ENCODE measurements around the gene SPAAR. TPM values are rescaled to one million over a fixed set of nuclear protein-coding genes. Genes with fewer than 3 reads are reported as not detected.
"Not testable (repeated sequence)": the region's sequence is repeated elsewhere in the genome, so short reads cannot be mapped to it uniquely, and the experiment has no call there.

The SPAAR gene
- total RNA-seq, 1 experiment from 2014 or later = not detected

DNA sequence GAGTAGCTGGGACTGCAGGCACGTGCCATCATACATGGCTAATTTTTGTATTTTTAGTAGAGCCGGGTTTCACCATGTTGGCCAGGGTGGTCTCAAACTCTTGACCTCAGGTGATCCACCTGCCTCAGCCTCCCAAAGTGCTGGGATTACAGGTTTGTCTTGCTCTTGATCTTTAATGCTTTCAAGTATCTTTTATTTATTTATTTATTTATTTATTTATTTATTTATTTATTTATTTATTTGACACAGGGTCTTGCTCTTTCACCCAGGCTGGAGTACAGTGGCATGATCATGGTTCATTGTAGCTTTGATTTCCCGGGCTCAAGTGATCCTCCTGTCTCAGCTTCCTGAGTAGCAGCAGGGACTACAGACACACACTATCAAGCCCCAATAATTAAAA lies 24.4 kb upstream of the SPAAR start:
- not testable (repeated sequence) for H3K4me3 ChIP-seq; H3K36me3 ChIP-seq; H3K27me3 ChIP-seq (replicated peaks); H3K9me3 ChIP-seq (replicated peaks); H3K4me1 ChIP-seq (replicated peaks); H3K27ac ChIP-seq; DNase-seq (ENCODE audit: low read depth in 1 of 2, low spot score in 2 of 2)

DNA sequence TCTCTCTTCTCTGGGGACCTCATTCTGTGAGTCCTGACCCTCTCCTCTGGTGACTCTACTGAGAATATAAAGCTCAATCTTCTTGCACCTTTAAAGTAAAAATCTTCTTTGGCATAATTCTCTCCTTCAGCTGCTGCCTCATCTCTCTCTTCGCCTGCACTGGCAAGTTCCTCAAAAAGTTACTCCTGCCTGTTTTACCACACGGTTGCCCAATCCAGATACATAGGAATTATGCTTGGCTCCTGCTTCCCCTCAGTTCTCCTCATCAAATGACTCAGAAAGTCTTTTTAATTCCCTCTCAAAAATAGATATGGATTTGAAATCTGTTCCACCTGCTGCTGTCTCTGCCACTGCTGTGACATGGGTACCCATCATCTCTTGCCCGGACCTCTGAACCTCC lies 17.6 kb upstream of the SPAAR start:
- Histone ChIP-seq H3K27me3 (replicated peaks) (no peaks in the 10 kb centered on the region), H3K36me3 (no peaks in the 10 kb centered on the region), H3K4me1 (replicated peaks) (no peaks in the 10 kb centered on the region), H3K27ac (no peak overlapping the region), H3K4me3 (no peak overlapping the region), H3K9me3 (replicated peaks) (no peaks in the 10 kb centered on the region)
- no peak for DNase-seq (ENCODE audit: low read depth in 1 of 2, low spot score in 2 of 2)

DNA sequence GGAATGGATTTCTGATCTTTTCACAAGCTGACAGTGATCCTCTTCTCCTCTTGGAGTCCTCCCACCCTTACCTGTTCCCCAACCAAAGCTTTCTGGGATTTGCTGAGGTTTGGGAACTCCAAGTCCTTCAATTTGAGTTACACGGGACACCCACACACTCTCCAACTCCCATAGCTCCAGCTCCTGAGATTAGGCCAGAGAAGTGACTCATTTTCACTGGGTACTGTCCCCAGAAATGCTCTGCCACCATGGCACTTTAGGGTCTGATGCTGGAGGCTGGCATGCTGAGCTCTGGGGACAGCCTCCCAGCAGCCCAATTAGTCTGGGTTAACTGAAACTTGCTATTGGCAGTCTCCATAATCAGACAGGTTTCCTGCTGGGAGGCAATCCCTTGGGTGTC lies 17.2 kb upstream of the SPAAR start:
- Histone ChIP-seq H3K4me1 (replicated peaks) (no peaks in the 10 kb centered on the region), H3K36me3 (no peaks in the 10 kb centered on the region), H3K9me3 (replicated peaks) (no peaks in the 10 kb centered on the region), H3K27ac (no peak overlapping the region), H3K27me3 (replicated peaks) (no peaks in the 10 kb centered on the region), H3K4me3 (no peak overlapping the region)
- no peak for DNase-seq (ENCODE audit: low read depth in 1 of 2, low spot score in 2 of 2)

DNA sequence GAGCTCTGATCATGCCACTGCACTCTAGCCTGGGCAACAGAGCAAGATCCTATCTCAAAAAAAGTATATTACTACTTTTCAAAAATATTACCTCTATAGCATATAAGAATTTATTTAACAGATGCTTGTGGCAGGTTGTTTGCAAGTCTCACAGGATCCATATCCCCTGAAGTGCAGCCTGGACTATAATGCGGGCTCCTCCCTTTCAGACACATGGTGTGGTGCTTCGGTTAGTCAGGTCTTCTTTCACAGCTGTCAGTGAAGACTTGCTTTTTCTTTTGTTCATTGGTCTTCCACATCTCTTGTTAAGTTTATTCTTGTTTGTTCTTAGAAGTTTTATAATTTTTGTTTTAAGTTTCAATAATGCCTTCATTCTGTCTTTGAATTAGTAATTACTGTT lies 12.7 kb upstream of the SPAAR start:
- Histone ChIP-seq H3K4me3 (no peak overlapping the region), H3K4me1 (replicated peaks) (no peaks in the 10 kb centered on the region), H3K27me3 (replicated peaks) (no peaks in the 10 kb centered on the region), H3K9me3 (replicated peaks) (no peaks in the 10 kb centered on the region), H3K36me3 (no peaks in the 10 kb centered on the region), H3K27ac (no peak overlapping the region)
- DNase-seq (ENCODE audit: low read depth in 1 of 2, low spot score in 2 of 2) = no peak

DNA sequence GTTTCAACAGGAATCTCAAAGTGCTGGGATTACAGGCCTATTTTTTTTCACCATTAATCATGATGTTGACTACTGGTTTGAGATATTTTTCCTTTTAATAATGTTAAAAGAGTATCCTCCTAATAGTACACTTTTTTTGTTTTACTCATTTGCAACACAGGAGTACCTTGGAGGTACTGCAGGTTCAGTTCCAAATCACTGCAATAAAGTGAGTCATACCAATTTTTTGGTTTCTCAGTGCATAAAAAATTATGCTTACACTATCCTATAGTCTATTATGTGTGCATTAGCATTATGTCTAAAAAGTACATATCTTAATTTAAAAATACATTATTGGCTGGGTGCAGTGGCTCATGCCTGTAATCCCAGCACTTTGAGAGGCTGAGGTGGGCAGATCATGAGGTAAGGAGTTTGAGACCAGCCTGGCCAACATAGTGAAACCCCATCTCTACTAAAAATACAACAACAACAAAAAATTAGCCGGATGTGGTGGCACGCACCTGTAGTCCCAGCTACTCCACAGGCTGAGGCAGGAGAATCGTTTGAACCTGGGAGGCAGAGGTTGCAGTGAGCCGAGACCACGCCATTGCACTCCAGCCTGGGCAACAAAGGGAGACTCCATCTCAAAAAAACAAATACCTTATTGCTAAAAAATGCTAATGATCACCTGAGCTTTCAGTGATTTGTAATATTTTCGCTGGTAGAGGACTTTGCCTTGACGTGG lies 11.8 kb upstream of the SPAAR start:
- not testable (repeated sequence) for H3K36me3 ChIP-seq; H3K27me3 ChIP-seq (replicated peaks); H3K4me3 ChIP-seq; H3K27ac ChIP-seq; DNase-seq (ENCODE audit: low read depth in 1 of 2, low spot score in 2 of 2); H3K4me1 ChIP-seq (replicated peaks); H3K9me3 ChIP-seq (replicated peaks)

DNA sequence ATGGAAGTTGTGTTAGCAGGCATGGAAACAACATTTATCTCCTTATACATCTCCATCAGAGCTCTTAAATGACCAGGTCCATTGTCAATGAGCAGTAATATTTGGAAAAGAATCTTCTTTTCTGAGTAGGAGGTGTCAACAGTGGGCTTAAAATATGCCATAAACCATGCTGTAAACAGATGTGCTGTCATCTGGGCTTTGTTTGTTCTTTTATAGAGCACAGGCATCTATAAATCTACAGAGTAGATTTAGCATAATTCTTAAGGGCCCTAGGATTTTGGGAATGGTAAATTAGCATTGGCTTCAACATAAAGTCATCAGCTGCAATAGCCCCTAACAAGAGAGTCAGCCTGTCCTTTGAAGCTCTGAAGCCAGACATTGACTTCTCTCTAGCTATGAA lies 11.0 kb upstream of the SPAAR start:
- H3K9me3 ChIP-seq (replicated peaks) = no peaks in the 10 kb centered on the region
- H3K27me3 ChIP-seq (replicated peaks) = no peaks in the 10 kb centered on the region
- no peak for DNase-seq (ENCODE audit: low read depth in 1 of 2, low spot score in 2 of 2)
- H3K4me3 ChIP-seq = no peak overlapping the region
- H3K36me3 ChIP-seq = no peaks in the 10 kb centered on the region
- H3K4me1 ChIP-seq (replicated peaks) = no peaks in the 10 kb centered on the region
- no peak overlapping the region for H3K27ac ChIP-seq

DNA sequence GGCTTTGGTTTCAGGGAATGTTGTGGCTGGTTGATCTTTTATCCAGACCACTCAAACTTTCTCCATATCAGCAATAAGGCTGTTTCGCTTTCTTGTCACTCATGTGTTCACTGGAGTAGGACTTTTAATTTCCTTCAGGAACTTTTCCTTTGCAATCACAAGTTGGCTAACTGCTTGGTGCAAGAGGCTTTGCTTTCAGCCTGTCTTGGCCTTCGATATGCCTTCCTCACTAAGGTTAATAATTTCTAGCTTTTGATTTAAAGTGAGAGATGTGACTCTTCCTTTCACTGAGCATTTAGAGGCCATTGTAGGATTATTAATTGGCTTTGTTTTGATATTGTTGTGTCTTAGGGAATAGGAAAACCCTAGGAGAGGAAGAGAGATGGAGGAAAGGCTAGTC lies 10.3 kb upstream of the SPAAR start:
- Histone ChIP-seq H3K27me3 (replicated peaks) (no peaks in the 10 kb centered on the region), H3K27ac (no peak overlapping the region), H3K4me1 (replicated peaks) (no peaks in the 10 kb centered on the region), H3K36me3 (no peaks in the 10 kb centered on the region), H3K9me3 (replicated peaks) (no peaks in the 10 kb centered on the region), H3K4me3 (no peak overlapping the region)
- DNase-seq (ENCODE audit: low read depth in 1 of 2, low spot score in 2 of 2) = no peak

DNA sequence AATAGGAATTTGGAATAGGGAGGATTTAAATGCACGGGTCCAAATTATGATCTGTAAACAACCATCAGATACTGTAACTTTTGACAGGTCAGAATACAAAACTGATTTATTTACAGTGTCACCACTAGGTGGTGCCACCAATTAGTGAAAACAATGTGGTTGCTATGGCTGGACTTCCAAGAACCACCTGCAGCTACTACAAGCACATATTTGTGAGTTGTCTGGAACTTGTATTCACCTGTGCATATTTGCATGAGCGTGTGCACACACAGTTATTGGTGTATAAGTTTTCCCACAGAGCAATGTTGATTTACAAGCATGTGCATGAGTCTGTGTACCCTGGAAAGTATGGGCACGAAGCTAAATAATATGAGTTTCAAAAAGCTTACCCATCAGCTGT lies 6.2 kb upstream of the SPAAR start:
- H3K4me3 ChIP-seq = no peak overlapping the region
- H3K27me3 ChIP-seq (replicated peaks) = no peaks in the 10 kb centered on the region
- H3K27ac ChIP-seq = no peak overlapping the region
- H3K9me3 ChIP-seq (replicated peaks) = no peaks in the 10 kb centered on the region
- H3K36me3 ChIP-seq = no peaks in the 10 kb centered on the region
- no peak for DNase-seq (ENCODE audit: low read depth in 1 of 2, low spot score in 2 of 2)
- H3K4me1 ChIP-seq (replicated peaks) = peaks cover 33% of the 10 kb centered on the region

DNA sequence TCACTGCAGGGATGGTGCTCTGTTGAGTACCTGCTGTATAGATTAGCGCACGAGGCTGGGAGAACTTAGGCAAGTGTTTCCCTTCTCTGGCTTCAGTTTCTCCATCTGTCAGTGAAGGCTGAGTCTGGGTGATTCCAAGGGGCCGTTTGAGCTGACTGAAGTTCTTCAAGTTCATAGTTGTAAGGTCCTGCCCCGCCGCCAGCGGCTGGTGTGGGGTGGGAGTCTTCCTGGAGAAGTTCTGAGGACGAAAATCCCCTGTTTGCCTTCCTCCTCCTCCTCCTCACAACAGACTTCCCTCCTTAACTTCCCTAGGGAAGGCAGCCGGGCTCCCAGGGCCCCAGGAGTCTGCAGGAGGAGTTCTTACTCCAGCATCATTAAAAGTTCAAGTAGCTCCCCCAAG lies 5.0 kb upstream of the SPAAR start:
- Histone ChIP-seq H3K27ac (no peak overlapping the region), H3K4me1 (replicated peaks) (peaks cover 46% of the 10 kb centered on the region), H3K36me3 (no peaks in the 10 kb centered on the region), H3K4me3 (no peak overlapping the region), H3K9me3 (replicated peaks) (no peaks in the 10 kb centered on the region), H3K27me3 (replicated peaks) (no peaks in the 10 kb centered on the region)
- no peak for DNase-seq (ENCODE audit: low read depth in 1 of 2, low spot score in 2 of 2)

DNA sequence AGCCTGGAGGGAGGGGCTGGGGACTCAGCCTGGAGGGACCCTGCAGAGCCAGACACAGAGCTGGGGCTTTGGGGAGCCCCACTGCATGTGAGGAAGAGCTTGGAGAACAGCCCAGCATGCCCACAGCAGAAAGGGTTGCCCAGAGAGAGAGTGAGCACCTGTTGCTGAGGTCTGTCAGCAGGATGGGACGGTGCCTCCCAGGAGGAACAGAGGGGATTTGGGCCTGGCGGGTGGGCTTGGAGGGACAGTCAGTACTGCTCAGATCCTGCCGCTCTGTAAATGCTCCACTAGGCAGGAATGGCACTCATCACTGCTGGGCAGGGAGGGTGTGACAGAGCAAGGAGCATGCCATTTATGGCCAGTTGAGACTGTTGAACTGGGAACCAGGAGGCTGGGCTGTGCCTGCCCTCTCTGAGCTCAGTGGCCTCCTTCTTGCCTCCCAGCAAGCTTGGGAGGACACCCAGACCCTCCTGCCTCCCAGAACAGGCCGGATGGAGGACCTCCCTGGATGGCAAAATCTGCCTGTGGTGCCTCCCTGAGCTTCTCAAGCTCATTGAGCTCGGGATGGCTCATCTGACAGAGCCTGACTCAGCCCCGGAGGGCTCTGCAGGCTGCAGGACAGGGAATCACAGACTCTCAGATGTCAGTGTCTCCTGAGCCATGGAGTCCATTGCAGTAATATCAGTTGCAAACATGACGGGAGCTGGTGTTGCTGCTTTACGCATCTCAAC lies 4.1 kb upstream of the SPAAR start:
- Histone ChIP-seq H3K36me3 (no peaks in the 10 kb centered on the region), H3K27me3 (replicated peaks) (no peaks in the 10 kb centered on the region), H3K4me3 (no peak overlapping the region), H3K27ac (peak overlapping the region; percentile 42), H3K4me1 (replicated peaks) (peaks cover 52% of the 10 kb centered on the region), H3K9me3 (replicated peaks) (no peaks in the 10 kb centered on the region)
- DNase-seq (ENCODE audit: low read depth in 1 of 2, low spot score in 2 of 2) = peak in 1 of 2 experiments; percentile 53

DNA sequence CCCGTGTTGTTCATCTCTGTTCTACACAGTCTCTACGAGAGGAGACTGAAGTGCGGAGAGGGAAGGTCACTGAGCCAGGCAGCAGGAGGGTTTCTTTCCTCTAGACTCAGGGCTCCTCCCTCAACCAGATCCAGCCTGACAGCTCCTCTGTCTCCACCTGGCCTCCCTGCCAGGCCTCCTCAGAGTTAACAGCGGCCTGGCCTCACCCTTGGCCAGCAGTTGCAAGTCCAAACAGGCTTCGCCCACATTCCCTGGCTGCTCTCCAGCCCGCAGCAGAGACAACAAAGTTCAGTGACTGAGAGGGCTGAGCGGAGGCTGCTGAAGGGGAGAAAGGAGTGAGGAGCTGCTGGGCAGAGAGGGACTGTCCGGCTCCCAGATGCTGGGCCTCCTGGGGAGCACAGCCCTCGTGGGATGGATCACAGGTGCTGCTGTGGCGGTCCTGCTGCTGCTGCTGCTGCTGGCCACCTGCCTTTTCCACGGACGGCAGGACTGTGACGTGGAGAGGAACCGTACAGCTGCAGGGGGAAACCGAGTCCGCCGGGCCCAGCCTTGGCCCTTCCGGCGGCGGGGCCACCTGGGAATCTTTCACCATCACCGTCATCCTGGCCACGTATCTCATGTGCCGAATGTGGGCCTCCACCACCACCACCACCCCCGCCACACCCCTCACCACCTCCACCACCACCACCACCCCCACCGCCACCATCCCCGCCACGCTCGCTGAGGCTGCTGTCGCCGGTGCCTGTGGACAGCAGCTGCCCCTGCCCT lies 3.2 kb upstream of the SPAAR start, which contains the start of gene HRCT1:
Gene HRCT1 (plus strand): TSS at position 291 of the 768 bp plus-strand sequence. CDS start 86 bp downstream, at position 377.
- no peak within 1 kb of the TSS for H3K4me3 ChIP-seq

DNA sequence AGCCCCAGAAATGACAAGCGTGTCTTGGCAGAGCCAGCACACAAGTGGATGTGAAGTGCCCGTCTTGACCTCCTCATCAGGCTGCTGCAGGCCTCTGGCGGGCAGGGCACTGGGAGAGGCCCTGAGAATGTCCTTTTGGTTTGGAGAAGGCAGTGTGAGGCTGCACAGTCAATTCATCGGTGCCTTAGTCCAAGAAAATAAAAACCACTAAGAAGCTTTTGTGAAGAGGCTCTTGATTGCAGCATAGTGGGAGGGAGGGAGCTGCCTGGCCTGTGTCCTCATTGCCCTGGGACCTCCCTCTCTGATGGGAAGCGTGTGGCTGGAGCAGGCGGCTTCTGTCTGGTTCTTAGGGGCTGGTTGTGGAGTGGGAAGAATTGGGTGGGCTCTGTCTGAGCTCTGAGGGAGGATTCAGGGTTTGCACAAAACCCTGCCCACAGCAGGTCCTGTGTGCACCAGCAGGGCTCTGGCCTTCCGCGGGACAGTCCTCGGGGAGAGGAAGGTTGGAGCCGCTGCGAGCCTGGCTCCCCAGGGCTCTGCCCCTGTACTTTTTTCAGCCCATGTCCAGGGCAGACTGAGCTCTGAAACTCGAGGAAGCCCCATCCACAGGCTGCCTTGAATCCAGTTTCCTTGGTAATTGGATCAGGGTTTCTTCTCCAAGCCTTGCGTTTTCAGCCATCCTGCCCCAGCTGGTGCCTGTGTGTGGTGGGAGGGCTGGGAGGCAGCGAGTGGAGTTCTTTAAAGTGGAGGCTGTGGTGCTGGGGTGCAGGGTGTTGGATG lies 2.2 kb upstream of the SPAAR start:
- no peaks in the 10 kb centered on the region for H3K27me3 ChIP-seq (replicated peaks)
- peaks cover 58% of the 10 kb centered on the region for H3K4me1 ChIP-seq (replicated peaks)
- no peaks in the 10 kb centered on the region for H3K9me3 ChIP-seq (replicated peaks)
- peak; percentile 61 to 68 for DNase-seq (ENCODE audit: low read depth in 1 of 2, low spot score in 2 of 2)
- no peaks in the 10 kb centered on the region for H3K36me3 ChIP-seq
- peak overlapping the region; percentile 94 for H3K27ac ChIP-seq
- no peak overlapping the region for H3K4me3 ChIP-seq

More for the DNA sequence above, 3.2 kb upstream of the SPAAR start, which contains the start of gene HRCT1:
- no peaks in the 10 kb centered on the region for H3K9me3 ChIP-seq (replicated peaks)
- H3K27me3 ChIP-seq (replicated peaks) = no peaks in the 10 kb centered on the region
- peak within 1 kb of the TSS; percentile 94 for H3K27ac ChIP-seq
- DNase-seq (ENCODE audit: low read depth in 1 of 2, low spot score in 2 of 2) = peak; percentile 71 to 87
- peaks cover 58% of the 10 kb centered on the region for H3K4me1 ChIP-seq (replicated peaks)
- H3K36me3 ChIP-seq = no peaks in the 10 kb centered on the region

DNA sequence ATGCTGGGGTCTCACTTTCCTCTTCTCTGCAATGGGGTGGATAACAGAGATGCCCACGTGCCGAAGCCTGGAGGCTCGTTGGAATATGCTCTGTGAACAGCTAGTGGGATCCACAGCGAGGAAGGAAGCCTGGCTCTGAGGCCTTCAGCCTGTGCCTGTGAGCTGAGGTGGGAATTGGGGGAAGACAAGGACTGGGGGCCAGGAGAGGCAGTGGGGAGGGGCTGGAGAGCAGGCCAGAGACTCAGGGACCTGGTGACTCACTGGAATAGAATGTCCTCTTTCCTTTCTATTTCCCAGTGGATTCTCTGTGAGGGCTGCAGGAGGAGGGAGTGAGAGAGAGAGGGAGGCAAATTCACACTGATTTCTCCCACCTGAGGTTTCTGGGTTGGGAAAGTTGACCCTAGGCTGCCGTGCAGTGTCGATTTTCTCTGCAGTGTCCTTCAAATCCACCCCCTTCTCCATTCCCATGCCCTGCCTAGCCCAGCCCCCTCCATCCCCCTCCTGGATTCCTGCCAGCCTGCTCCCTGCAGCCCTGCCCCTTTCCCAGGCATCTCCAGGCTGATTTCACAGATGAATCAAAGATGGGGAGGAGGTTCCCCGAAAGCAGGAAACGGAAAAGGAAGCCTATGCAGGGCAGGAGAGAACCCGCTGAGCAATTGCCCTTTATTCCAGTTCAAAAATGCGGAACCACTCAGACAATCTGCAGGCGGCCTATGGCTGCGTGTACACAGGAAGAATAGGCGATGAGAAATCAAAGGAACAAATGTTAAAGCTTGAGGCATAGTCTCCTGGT lies 1.4 kb upstream of the SPAAR start:
- no peak overlapping the region for H3K4me3 ChIP-seq
- H3K4me1 ChIP-seq (replicated peaks) = peaks cover 58% of the 10 kb centered on the region
- no peaks in the 10 kb centered on the region for H3K36me3 ChIP-seq
- H3K27ac ChIP-seq = peak overlapping the region; percentile 94
- H3K9me3 ChIP-seq (replicated peaks) = no peaks in the 10 kb centered on the region
- H3K27me3 ChIP-seq (replicated peaks) = no peaks in the 10 kb centered on the region
- DNase-seq (ENCODE audit: low read depth in 1 of 2, low spot score in 2 of 2) = peak; percentile 81 to 85
